Prostate gland (tissue), 2 donors: ENCODE data around the gene CABLES2. TPM values are rescaled to one million over a fixed set of nuclear protein-coding genes. Genes with fewer than 3 reads are reported as not detected.

Source experiments
- DNase-seq: peaks from one replicate; pipeline ENCODE4 v3.0.0-alpha.2; 2019; ENCODE audit warnings: low spot score
- H3K27ac ChIP-seq, 2 donors: fragments of 200-600 bp; sonication (generic); 2 replicates each; pipeline ENCODE4 v1.5.1; 2017 to 2019
- H3K27me3 ChIP-seq: fragments of 200-600 bp; sonication (generic); replicated peaks from 2 replicates; pipeline ENCODE4 v1.5.1; 2019; ENCODE audit not compliant: insufficient read depth
- H3K36me3 ChIP-seq, 2 donors: fragments of 200-600 bp; sonication (generic); 1 replicate in 1 of 2; 2 replicates in 1 of 2; pipeline versions ENCODE4 v1.5.1 to v1.8.1; 2017 to 2019
- H3K4me1 ChIP-seq: fragments of 200-600 bp; sonication (generic); replicated peaks from 2 replicates; pipeline ENCODE4 v1.5.1; 2019
- H3K4me3 ChIP-seq, 2 donors: fragments of 200-600 bp; sonication (generic); 2 replicates each; pipeline ENCODE4 v1.5.1; 2017 to 2019
- H3K9me3 ChIP-seq: fragments of 200-600 bp; sonication (generic); 2 replicates; pipeline ENCODE4 v1.5.1; 2017
- POLR2A ChIP-seq: fragments of 450-650 bp; IDR thresholded peaks from one replicate; pipeline ENCODE4 v1.6.1; 2016; ENCODE audit warnings: antibody characterized with exemption, mild to moderate bottlenecking
- POLR2AphosphoS5 ChIP-seq: sonication (generic); formaldehyde crosslinking; IDR thresholded peaks from one replicate; pipeline ENCODE4 v1.6.1; 2017; ENCODE audit warnings: antibody characterized with exemption
- WGBS: methylation state at CpG from one replicate; pipeline ENCODE4 v1.1.5; 2018; 5-methylcytosine and 5-hydroxymethylcytosine counted together
- intact Hi-C: fragments of 100-400 bp; cut with DNase I; formaldehyde crosslinking; loops from one replicate; pipeline ENCODE4 v1.14.2; 2022
- total RNA-seq, 2 donors: library from RNA; depleted of rRNA; stranded (reverse); fragments of >200 nt; gene quantifications; one replicate each; pipeline ENCODE4 v1.1.0, GENCODE V29; 2016
- TF ChIP-seq, protein P1 (sequence below), 4 experiments: fragments of 200-600 bp in 2 of 4; fragments of 450-650 bp in 2 of 4; sonication (generic) in 2 of 4; IDR thresholded peaks; 1 replicate in 3 of 4; 2 replicates in 1 of 4; pipeline ENCODE4 v1.5.1; 2016 to 2019; ENCODE audit warnings: antibody characterized with exemption in 4 of 4, mild to moderate bottlenecking in 2 of 4, moderate library complexity in 2 of 4

The CABLES2 gene
- total RNA-seq, 2 donors from 2014 or later: 4.1 to 31.3 TPM

GRCh38 chr20:62402456-62403150 is 4.5 kb downstream of the CABLES2 start:
- intact Hi-C loops: no loop called here
- no peaks in the 10 kb centered on the region for H3K27me3 ChIP-seq
- WGBS: 90% methylated on average over 23 of the region's 23 CpGs

GRCh38 chr20:62401331-62401779 is 5.7 kb downstream of the CABLES2 start:
- intact Hi-C loops: no loop called here
- WGBS: 85% methylated on average over 21 of the region's 21 CpGs
- TF ChIP-seq POLR2AphosphoS5 (no peak), POLR2A (no peak)
- TF ChIP-seq, protein P1, sequence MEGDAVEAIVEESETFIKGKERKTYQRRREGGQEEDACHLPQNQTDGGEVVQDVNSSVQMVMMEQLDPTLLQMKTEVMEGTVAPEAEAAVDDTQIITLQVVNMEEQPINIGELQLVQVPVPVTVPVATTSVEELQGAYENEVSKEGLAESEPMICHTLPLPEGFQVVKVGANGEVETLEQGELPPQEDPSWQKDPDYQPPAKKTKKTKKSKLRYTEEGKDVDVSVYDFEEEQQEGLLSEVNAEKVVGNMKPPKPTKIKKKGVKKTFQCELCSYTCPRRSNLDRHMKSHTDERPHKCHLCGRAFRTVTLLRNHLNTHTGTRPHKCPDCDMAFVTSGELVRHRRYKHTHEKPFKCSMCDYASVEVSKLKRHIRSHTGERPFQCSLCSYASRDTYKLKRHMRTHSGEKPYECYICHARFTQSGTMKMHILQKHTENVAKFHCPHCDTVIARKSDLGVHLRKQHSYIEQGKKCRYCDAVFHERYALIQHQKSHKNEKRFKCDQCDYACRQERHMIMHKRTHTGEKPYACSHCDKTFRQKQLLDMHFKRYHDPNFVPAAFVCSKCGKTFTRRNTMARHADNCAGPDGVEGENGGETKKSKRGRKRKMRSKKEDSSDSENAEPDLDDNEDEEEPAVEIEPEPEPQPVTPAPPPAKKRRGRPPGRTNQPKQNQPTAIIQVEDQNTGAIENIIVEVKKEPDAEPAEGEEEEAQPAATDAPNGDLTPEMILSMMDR (IDR thresholded peaks at IDR 0.05): no peak

More at GRCh38 chr20:62402456-62403150, 4.5 kb downstream of the CABLES2 start:
- TF ChIP-seq, protein P1 (IDR thresholded peaks at IDR 0.05): no peak
- no peak for TF ChIP-seq POLR2AphosphoS5
- no peak for TF ChIP-seq POLR2A
- peaks cover 14% of the 10 kb centered on the region for H3K4me1 ChIP-seq
- no peaks in the 10 kb centered on the region for H3K36me3 ChIP-seq
- DNase-seq: no peak
- H3K4me3 ChIP-seq: no peak overlapping the region
- H3K27ac ChIP-seq: no peak overlapping the region
- H3K9me3 ChIP-seq: no peaks in the 10 kb centered on the region

GRCh38 chr20:62400541-62400940 is 6.5 kb downstream of the CABLES2 start:
- Histone ChIP-seq H3K27me3 (no peaks in the 10 kb centered on the region), H3K27ac (no peak overlapping the region), H3K9me3 (no peaks in the 10 kb centered on the region), H3K36me3 (no peaks in the 10 kb centered on the region), H3K4me1 (no peaks in the 10 kb centered on the region), H3K4me3 (no peak overlapping the region)
- intact Hi-C loops: no loop called here
- TF ChIP-seq, protein P1 (IDR thresholded peaks at IDR 0.05): no peak
- TF ChIP-seq POLR2A (no peak), POLR2AphosphoS5 (no peak)
- no peak for DNase-seq
- 83% methylated on average over 10 of the region's 10 CpGs for WGBS

More at GRCh38 chr20:62401331-62401779, 5.7 kb downstream of the CABLES2 start:
- Histone ChIP-seq H3K4me3 (no peak overlapping the region), H3K9me3 (no peaks in the 10 kb centered on the region), H3K27ac (no peak overlapping the region), H3K27me3 (no peaks in the 10 kb centered on the region), H3K36me3 (no peaks in the 10 kb centered on the region), H3K4me1 (peaks cover 7% of the 10 kb centered on the region)
- DNase-seq: no peak

GRCh38 chr20:62400021-62400420 is 7.1 kb downstream of the CABLES2 start:
- intact Hi-C loops: no loop called here
- H3K9me3 ChIP-seq: no peaks in the 10 kb centered on the region
- H3K27me3 ChIP-seq: no peaks in the 10 kb centered on the region
- H3K36me3 ChIP-seq: no peaks in the 10 kb centered on the region
- 60% methylated on average over 7 of the region's 7 CpGs for WGBS
- H3K4me3 ChIP-seq: no peak overlapping the region
- TF ChIP-seq, protein P1 (IDR thresholded peaks at IDR 0.05): no peak
- TF ChIP-seq POLR2AphosphoS5 (no peak), POLR2A (no peak)
- DNase-seq: no peak
- no peaks in the 10 kb centered on the region for H3K4me1 ChIP-seq
- H3K27ac ChIP-seq: no peak overlapping the region
